Endothelial cell of umbilical vein (primary cell): ENCODE data around the gene MCC.

Source experiments
- EZH2 ChIP-seq: IDR thresholded peaks from 2 replicates; pipeline ENCODE4 v1.6.1; 2012; ENCODE audit warnings: borderline replicate concordance, low read depth, mild to moderate bottlenecking, moderate library complexity, low read length, inconsistent platforms; ENCODE audit not compliant: severe bottlenecking
- FOS ChIP-seq: IDR thresholded peaks from 2 replicates; pipeline ENCODE4 v1.6.1; 2011; ENCODE audit warnings: mild to moderate bottlenecking, low read length, moderate library complexity, borderline replicate concordance; ENCODE audit not compliant: insufficient read depth
- GATA2 ChIP-seq: IDR thresholded peaks from 2 replicates; pipeline ENCODE4 v1.7.0; 2011; ENCODE audit warnings: low read depth, mild to moderate bottlenecking, moderate library complexity, mixed read lengths, low read length; ENCODE audit not compliant: insufficient read length, insufficient read depth
- JUN ChIP-seq: IDR thresholded peaks from 2 replicates; pipeline ENCODE4 v1.6.1; 2011; ENCODE audit warnings: borderline replicate concordance, low read depth; ENCODE audit not compliant: insufficient read length, insufficient read depth
- MYC ChIP-seq: IDR thresholded peaks from one replicate; pipeline ENCODE4 v1.6.1; 2011; ENCODE audit warnings: mild to moderate bottlenecking, low read depth, low read length
- POLR2A ChIP-seq: IDR thresholded peaks from 2 replicates; pipeline ENCODE4 v1.6.1; 2012; ENCODE audit warnings: low read depth, mild to moderate bottlenecking, control low read depth, low read length
- POLR2AphosphoS5 ChIP-seq: IDR thresholded peaks from 2 replicates; pipeline ENCODE4 v1.6.1; 2012; ENCODE audit warnings: low read depth, mild to moderate bottlenecking, control low read depth, low read length, moderate library complexity; ENCODE audit not compliant: insufficient read depth
- TF ChIP-seq, protein P1 (sequence below), 2 donors: IDR thresholded peaks; 1 replicate in 1 of 2; 2 replicates in 1 of 2; pipeline ENCODE4 v1.5.1; 2011; ENCODE audit warnings: low read length in 2 of 2, mild to moderate bottlenecking in 2 of 2, moderate library complexity in 2 of 2, control low read depth in 1 of 2, inconsistent platforms in 1 of 2, low read depth in 1 of 2; ENCODE audit not compliant: insufficient read depth in 1 of 2; ENCODE audit errors: extremely low read depth in 1 of 2
- TF ChIP-seq, protein P2 (sequence below): IDR thresholded peaks from 2 replicates; pipeline ENCODE4 v1.6.1; 2011; ENCODE audit not compliant: insufficient read depth, insufficient read length

DNA sequence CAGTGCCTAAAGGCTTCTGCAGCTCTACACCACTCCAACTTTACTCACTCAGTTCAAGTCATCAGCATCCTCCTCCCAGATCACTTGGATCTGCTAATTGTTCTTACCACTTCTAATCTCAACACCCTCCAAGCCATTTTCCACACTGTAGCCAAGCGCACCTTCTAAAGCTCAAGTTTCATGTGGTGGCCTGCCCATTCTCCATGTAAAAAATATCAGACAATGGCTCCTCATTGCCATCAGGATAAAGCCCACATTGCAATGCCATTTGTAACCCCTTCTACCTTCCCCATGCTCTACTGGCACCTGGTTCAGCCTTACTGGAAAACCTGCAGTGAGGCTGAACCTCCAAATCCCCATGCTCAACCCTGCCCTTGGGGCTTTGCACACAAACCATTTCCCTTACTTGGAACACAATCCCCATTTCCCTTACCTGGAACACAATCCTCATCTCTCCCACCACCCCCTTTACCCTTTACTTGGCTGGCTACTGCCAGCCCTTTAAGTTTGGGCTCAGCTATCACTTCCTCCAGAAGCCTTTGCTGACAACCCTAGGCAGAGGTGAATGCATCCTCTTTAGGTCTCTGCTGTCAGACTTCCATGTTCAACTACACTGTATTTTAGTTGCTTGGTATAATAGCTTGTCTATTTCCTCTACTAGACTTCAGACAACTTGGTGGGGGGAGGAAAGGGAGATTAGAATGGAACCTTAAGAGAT, 273.5 kb downstream of the MCC start:
- no peak for TF ChIP-seq POLR2AphosphoS5
- TF ChIP-seq, protein P1, sequence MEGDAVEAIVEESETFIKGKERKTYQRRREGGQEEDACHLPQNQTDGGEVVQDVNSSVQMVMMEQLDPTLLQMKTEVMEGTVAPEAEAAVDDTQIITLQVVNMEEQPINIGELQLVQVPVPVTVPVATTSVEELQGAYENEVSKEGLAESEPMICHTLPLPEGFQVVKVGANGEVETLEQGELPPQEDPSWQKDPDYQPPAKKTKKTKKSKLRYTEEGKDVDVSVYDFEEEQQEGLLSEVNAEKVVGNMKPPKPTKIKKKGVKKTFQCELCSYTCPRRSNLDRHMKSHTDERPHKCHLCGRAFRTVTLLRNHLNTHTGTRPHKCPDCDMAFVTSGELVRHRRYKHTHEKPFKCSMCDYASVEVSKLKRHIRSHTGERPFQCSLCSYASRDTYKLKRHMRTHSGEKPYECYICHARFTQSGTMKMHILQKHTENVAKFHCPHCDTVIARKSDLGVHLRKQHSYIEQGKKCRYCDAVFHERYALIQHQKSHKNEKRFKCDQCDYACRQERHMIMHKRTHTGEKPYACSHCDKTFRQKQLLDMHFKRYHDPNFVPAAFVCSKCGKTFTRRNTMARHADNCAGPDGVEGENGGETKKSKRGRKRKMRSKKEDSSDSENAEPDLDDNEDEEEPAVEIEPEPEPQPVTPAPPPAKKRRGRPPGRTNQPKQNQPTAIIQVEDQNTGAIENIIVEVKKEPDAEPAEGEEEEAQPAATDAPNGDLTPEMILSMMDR (IDR thresholded peaks at IDR 0.05; ENCODE audit: extremely low read depth in 1 of 2, insufficient read depth in 1 of 2, low read depth in 1 of 2, low read length in 2 of 2): no peak
- TF ChIP-seq POLR2A: no peak
- TF ChIP-seq, protein P2, sequence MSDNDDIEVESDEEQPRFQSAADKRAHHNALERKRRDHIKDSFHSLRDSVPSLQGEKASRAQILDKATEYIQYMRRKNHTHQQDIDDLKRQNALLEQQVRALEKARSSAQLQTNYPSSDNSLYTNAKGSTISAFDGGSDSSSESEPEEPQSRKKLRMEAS: no peak
- no peak for TF ChIP-seq EZH2
- TF ChIP-seq FOS: no peak
- TF ChIP-seq JUN: no peak
- TF ChIP-seq GATA2: no peak
- no peak for TF ChIP-seq MYC
